ENCODE results near the gene NUTM2E. TPM values are rescaled to one million over a fixed set of nuclear protein-coding genes. Genes with fewer than 3 reads are reported as not detected.
"Not testable (repeated sequence)": the region's sequence is repeated elsewhere in the genome, so short reads cannot be mapped to it uniquely, and the experiment has no call there.

The NUTM2E gene
- total RNA-seq, 1 experiment from 2014 or later: 0.15 TPM

GRCh38 chr10:79805857-79806256 is 20.7 kb upstream of the NUTM2E start:
- H3K27me3 Mint-ChIP-seq (ENCODE audit: low read depth); ATAC-seq; CTCF ChIA-PET; H3K4me1 Mint-ChIP-seq; H3K36me3 Mint-ChIP-seq; H3K27ac Mint-ChIP-seq; POLR2A ChIA-PET; H3K9me3 Mint-ChIP-seq; DNase-seq (ENCODE audit: low spot score); H3K4me3 Mint-ChIP-seq: not testable (repeated sequence)

- H3K27ac Mint-ChIP-seq; H3K4me3 Mint-ChIP-seq; DNase-seq (ENCODE audit: low spot score); H3K27me3 Mint-ChIP-seq (ENCODE audit: low read depth); CTCF ChIA-PET; H3K4me1 Mint-ChIP-seq; H3K36me3 Mint-ChIP-seq; ATAC-seq; POLR2A ChIA-PET; H3K9me3 Mint-ChIP-seq: not testable (repeated sequence)
Observed at GRCh38 chr10:79811895-79812294, 14.6 kb upstream of the NUTM2E start.

- CTCF ChIA-PET; H3K4me3 Mint-ChIP-seq; H3K27ac Mint-ChIP-seq; H3K27me3 Mint-ChIP-seq (ENCODE audit: low read depth); DNase-seq (ENCODE audit: low spot score); ATAC-seq; H3K4me1 Mint-ChIP-seq; H3K36me3 Mint-ChIP-seq; POLR2A ChIA-PET; H3K9me3 Mint-ChIP-seq: not testable (repeated sequence)
Observed at GRCh38 chr10:79816290-79816689, 10.2 kb upstream of the NUTM2E start.

GRCh38 chr10:79823387-79823786 is 3.2 kb upstream of the NUTM2E start:
- H3K4me3 Mint-ChIP-seq; POLR2A ChIA-PET; H3K4me1 Mint-ChIP-seq; H3K36me3 Mint-ChIP-seq; H3K9me3 Mint-ChIP-seq; H3K27ac Mint-ChIP-seq; DNase-seq (ENCODE audit: low spot score); CTCF ChIA-PET; H3K27me3 Mint-ChIP-seq (ENCODE audit: low read depth); ATAC-seq: not testable (repeated sequence)

GRCh38 chr10:79825587-79826011 is 940 bp upstream of the NUTM2E start:
- H3K4me1 Mint-ChIP-seq: not testable (repeated sequence)
- peak; percentile 48 for DNase-seq (ENCODE audit: low spot score)

GRCh38 chr10:79826131-79826495 is 426 bp upstream of the NUTM2E start:
- POLR2A ChIA-PET: not testable (repeated sequence)

More at GRCh38 chr10:79825587-79826011, 940 bp upstream of the NUTM2E start:
- ATAC-seq: peak; percentile 46
- H3K36me3 Mint-ChIP-seq; CTCF ChIA-PET; H3K27ac Mint-ChIP-seq; H3K27me3 Mint-ChIP-seq (ENCODE audit: low read depth); POLR2A ChIA-PET; H3K9me3 Mint-ChIP-seq: not testable (repeated sequence)
- peak overlapping the region; percentile 85 for H3K4me3 Mint-ChIP-seq

GRCh38 chr10:79833833-79834232 is 7.3 kb downstream of the NUTM2E start:
- ATAC-seq; POLR2A ChIA-PET; H3K4me3 Mint-ChIP-seq; H3K27ac Mint-ChIP-seq; CTCF ChIA-PET; DNase-seq (ENCODE audit: low spot score); H3K4me1 Mint-ChIP-seq; H3K36me3 Mint-ChIP-seq; H3K9me3 Mint-ChIP-seq; H3K27me3 Mint-ChIP-seq (ENCODE audit: low read depth): not testable (repeated sequence)

More at GRCh38 chr10:79826131-79826495, 426 bp upstream of the NUTM2E start:
- H3K4me1 Mint-ChIP-seq; H3K36me3 Mint-ChIP-seq; ATAC-seq; CTCF ChIA-PET; DNase-seq (ENCODE audit: low spot score); H3K27me3 Mint-ChIP-seq (ENCODE audit: low read depth); H3K9me3 Mint-ChIP-seq; H3K27ac Mint-ChIP-seq: not testable (repeated sequence)
- peak overlapping the region; percentile 43 for H3K4me3 Mint-ChIP-seq

GRCh38 chr10:79835891-79836290 is 9.4 kb downstream of the NUTM2E start:
- H3K27me3 Mint-ChIP-seq (ENCODE audit: low read depth); H3K9me3 Mint-ChIP-seq; ATAC-seq; CTCF ChIA-PET; H3K4me3 Mint-ChIP-seq; H3K27ac Mint-ChIP-seq; H3K36me3 Mint-ChIP-seq; POLR2A ChIA-PET; H3K4me1 Mint-ChIP-seq; DNase-seq (ENCODE audit: low spot score): not testable (repeated sequence)

GRCh38 chr10:79836891-79837290 is 10.4 kb downstream of the NUTM2E start:
- CTCF ChIA-PET; DNase-seq (ENCODE audit: low spot score); H3K4me1 Mint-ChIP-seq; POLR2A ChIA-PET; H3K9me3 Mint-ChIP-seq; H3K4me3 Mint-ChIP-seq; H3K27ac Mint-ChIP-seq; H3K36me3 Mint-ChIP-seq; ATAC-seq; H3K27me3 Mint-ChIP-seq (ENCODE audit: low read depth): not testable (repeated sequence)

GRCh38 chr10:79838441-79838840 is 11.9 kb downstream of the NUTM2E start:
- H3K27ac Mint-ChIP-seq; CTCF ChIA-PET; H3K9me3 Mint-ChIP-seq; H3K36me3 Mint-ChIP-seq; H3K4me1 Mint-ChIP-seq; H3K27me3 Mint-ChIP-seq (ENCODE audit: low read depth); DNase-seq (ENCODE audit: low spot score); ATAC-seq; H3K4me3 Mint-ChIP-seq; POLR2A ChIA-PET: not testable (repeated sequence)

- H3K4me1 Mint-ChIP-seq; H3K27me3 Mint-ChIP-seq (ENCODE audit: low read depth); DNase-seq (ENCODE audit: low spot score); H3K9me3 Mint-ChIP-seq; H3K27ac Mint-ChIP-seq; ATAC-seq; H3K36me3 Mint-ChIP-seq; H3K4me3 Mint-ChIP-seq; CTCF ChIA-PET; POLR2A ChIA-PET: not testable (repeated sequence)
Observed at GRCh38 chr10:79853191-79853854, 26.8 kb downstream of the NUTM2E start.

- POLR2A ChIA-PET; DNase-seq (ENCODE audit: low spot score); ATAC-seq; H3K36me3 Mint-ChIP-seq; CTCF ChIA-PET; H3K4me3 Mint-ChIP-seq; H3K9me3 Mint-ChIP-seq; H3K27ac Mint-ChIP-seq; H3K27me3 Mint-ChIP-seq (ENCODE audit: low read depth); H3K4me1 Mint-ChIP-seq: not testable (repeated sequence)
Observed at GRCh38 chr10:79862269-79862668, 35.7 kb downstream of the NUTM2E start.

- H3K27ac Mint-ChIP-seq; CTCF ChIA-PET; H3K27me3 Mint-ChIP-seq (ENCODE audit: low read depth); H3K4me3 Mint-ChIP-seq; H3K9me3 Mint-ChIP-seq; H3K4me1 Mint-ChIP-seq; H3K36me3 Mint-ChIP-seq; POLR2A ChIA-PET: not testable (repeated sequence)
- ATAC-seq (peak; percentile 96), DNase-seq (ENCODE audit: low spot score) (peak; percentile 33)
Observed at GRCh38 chr10:79862803-79863202, 36.3 kb downstream of the NUTM2E start.
